ENCODE results near the gene LMO3. TPM values are rescaled to one million over a fixed set of nuclear protein-coding genes. Genes with fewer than 3 reads are reported as not detected.

LMO3 gene
- total RNA-seq, 1 donor from 2014 or later, result 0.98 TPM

- H2AFZ ChIP-seq (ENCODE audit: low read depth, low read length), result no peak overlapping the region
- no peak overlapping the region for H3K9ac ChIP-seq (ENCODE audit: low read length)
- TF ChIP-seq CTCF (IDR thresholded peaks at IDR 0.05; ENCODE audit: insufficient read depth, low read depth, low read length) (no peak), EZH2 (IDR thresholded peaks at IDR 0.05; ENCODE audit: insufficient read depth, low read length) (no peak)
- H3K4me1 ChIP-seq (ENCODE audit: insufficient read depth, low read length), result no peaks in the 10 kb centered on the region
- H3K27ac ChIP-seq (ENCODE audit: low read depth, low read length), result no peak overlapping the region
- H4K20me1 ChIP-seq (ENCODE audit: insufficient read depth, low read length), result no peaks in the 10 kb centered on the region
- Mint-ChIP-seq H3K27ac (ENCODE audit: unreplicated experiment) (no peak overlapping the region), H3K27me3 (ENCODE audit: low read depth, unreplicated experiment) (peaks cover 18% of the 10 kb centered on the region), H3K36me3 (ENCODE audit: low read depth, unreplicated experiment) (no peaks in the 10 kb centered on the region), H3K4me3 (ENCODE audit: unreplicated experiment) (no peak overlapping the region), H3K4me1 (ENCODE audit: low read depth, unreplicated experiment) (peaks cover 10% of the 10 kb centered on the region), H3K9me3 (ENCODE audit: unreplicated experiment) (no peaks in the 10 kb centered on the region)
- H3K9me3 ChIP-seq (ENCODE audit: insufficient read depth, low read depth, low read length), result no peaks in the 10 kb centered on the region
- H3K79me2 ChIP-seq (ENCODE audit: insufficient read depth, low read length), result no peaks in the 10 kb centered on the region
- no peak overlapping the region for H3K4me2 ChIP-seq (ENCODE audit: low read length)
- FAIRE-seq (no peak), DNase-seq (ENCODE audit: low read depth) (no peak)
- no peak overlapping the region for H3K4me3 ChIP-seq (ENCODE audit: insufficient read depth, low read depth, low read length)
- H3K27me3 ChIP-seq (ENCODE audit: insufficient read depth, low read length), result peaks cover 25% of the 10 kb centered on the region
- H3K36me3 ChIP-seq (ENCODE audit: insufficient read depth, low read length), result no peaks in the 10 kb centered on the region
Observed at GRCh38 chr12:16603260-16603915, 2.6 kb downstream of the LMO3 start.

- no peaks in the 10 kb centered on the region for H3K79me2 ChIP-seq (ENCODE audit: insufficient read depth, low read length)
- Mint-ChIP-seq H3K27me3 (ENCODE audit: low read depth, unreplicated experiment) (peaks cover 14% of the 10 kb centered on the region), H3K4me3 (ENCODE audit: unreplicated experiment) (no peak overlapping the region), H3K9me3 (ENCODE audit: unreplicated experiment) (no peaks in the 10 kb centered on the region), H3K4me1 (ENCODE audit: low read depth, unreplicated experiment) (peaks cover 5% of the 10 kb centered on the region), H3K36me3 (ENCODE audit: low read depth, unreplicated experiment) (no peaks in the 10 kb centered on the region), H3K27ac (ENCODE audit: unreplicated experiment) (no peak overlapping the region)
- no peaks in the 10 kb centered on the region for H4K20me1 ChIP-seq (ENCODE audit: insufficient read depth, low read length)
- H3K27ac ChIP-seq (ENCODE audit: low read depth, low read length), result no peak overlapping the region
- H3K9ac ChIP-seq (ENCODE audit: low read length), result no peak overlapping the region
- no peaks in the 10 kb centered on the region for H3K36me3 ChIP-seq (ENCODE audit: insufficient read depth, low read length)
- peaks cover 16% of the 10 kb centered on the region for H3K27me3 ChIP-seq (ENCODE audit: insufficient read depth, low read length)
- DNase-seq (ENCODE audit: low read depth), result no peak
- FAIRE-seq, result no peak
- no peaks in the 10 kb centered on the region for H3K4me1 ChIP-seq (ENCODE audit: insufficient read depth, low read length)
- no peak overlapping the region for H3K4me2 ChIP-seq (ENCODE audit: low read length)
- TF ChIP-seq EZH2 (IDR thresholded peaks at IDR 0.05; ENCODE audit: insufficient read depth, low read length) (no peak), CTCF (IDR thresholded peaks at IDR 0.05; ENCODE audit: insufficient read depth, low read depth, low read length) (no peak)
- no peak overlapping the region for H3K4me3 ChIP-seq (ENCODE audit: insufficient read depth, low read depth, low read length)
- H3K9me3 ChIP-seq (ENCODE audit: insufficient read depth, low read depth, low read length), result no peaks in the 10 kb centered on the region
- H2AFZ ChIP-seq (ENCODE audit: low read depth, low read length), result no peak overlapping the region
Observed at GRCh38 chr12:16602412-16602811, 3.5 kb downstream of the LMO3 start.

GRCh38 chr12:16600525-16600924, 5.4 kb downstream of the LMO3 start:
- H3K27me3 Mint-ChIP-seq (ENCODE audit: low read depth, unreplicated experiment), result peaks cover 10% of the 10 kb centered on the region
- no peak for FAIRE-seq

More at GRCh38 chr12:16600525-16600924, 5.4 kb downstream of the LMO3 start:
- H3K9me3 ChIP-seq (ENCODE audit: insufficient read depth, low read depth, low read length), result no peaks in the 10 kb centered on the region
- no peak for DNase-seq (ENCODE audit: low read depth)
- H4K20me1 ChIP-seq (ENCODE audit: insufficient read depth, low read length), result no peaks in the 10 kb centered on the region
- H3K27me3 ChIP-seq (ENCODE audit: insufficient read depth, low read length), result peaks cover 8% of the 10 kb centered on the region
- H3K36me3 ChIP-seq (ENCODE audit: insufficient read depth, low read length), result no peaks in the 10 kb centered on the region
- no peak overlapping the region for H2AFZ ChIP-seq (ENCODE audit: low read depth, low read length)
- H3K4me3 ChIP-seq (ENCODE audit: insufficient read depth, low read depth, low read length), result no peak overlapping the region
- no peaks in the 10 kb centered on the region for H3K4me1 Mint-ChIP-seq (ENCODE audit: low read depth, unreplicated experiment)
- TF ChIP-seq EZH2 (IDR thresholded peaks at IDR 0.05; ENCODE audit: insufficient read depth, low read length) (no peak), CTCF (IDR thresholded peaks at IDR 0.05; ENCODE audit: insufficient read depth, low read depth, low read length) (no peak)
- no peaks in the 10 kb centered on the region for H3K36me3 Mint-ChIP-seq (ENCODE audit: low read depth, unreplicated experiment)
- H3K4me1 ChIP-seq (ENCODE audit: insufficient read depth, low read length), result no peaks in the 10 kb centered on the region
- H3K9me3 Mint-ChIP-seq (ENCODE audit: unreplicated experiment), result no peaks in the 10 kb centered on the region
- no peaks in the 10 kb centered on the region for H3K79me2 ChIP-seq (ENCODE audit: insufficient read depth, low read length)
- no peak overlapping the region for H3K4me3 Mint-ChIP-seq (ENCODE audit: unreplicated experiment)
- H3K4me2 ChIP-seq (ENCODE audit: low read length), result peak overlapping the region; percentile 17
- no peak overlapping the region for H3K9ac ChIP-seq (ENCODE audit: low read length)
- H3K27ac ChIP-seq (ENCODE audit: low read depth, low read length), result no peak overlapping the region
- no peak overlapping the region for H3K27ac Mint-ChIP-seq (ENCODE audit: unreplicated experiment)

All from astrocyte (in vitro differentiated cells and primary cell).